Calu3 (cell line): ENCODE data around the gene VGLL4. TPM values are rescaled to one million over a fixed set of nuclear protein-coding genes. Genes with fewer than 3 reads are reported as not detected.

Source experiments
- BruUV-seq: library from RNA; stranded (reverse); fragments of 400-500 nt; replicated peaks from 2 replicates; lab custom pipeline; 2021; lab: Mats Ljungman, UMichigan
- CTCF ChIA-PET: fragments of 300-600 bp; sonication (Branson Sonifier 250); formaldehyde crosslinking; loops from one replicate; lab custom pipeline; 2022; ENCODE audit warnings: antibody characterized with exemption; lab: Charles Lee
- DNase-seq: peaks from one replicate; pipeline ENCODE4 v3.0.0; 2022
- H3K27ac Mint-ChIP-seq: one replicate; pipeline ENCODE4 v1.8.0; 2022; ENCODE audit warnings: mixed read lengths; ENCODE audit not compliant: unreplicated experiment
- H3K27me3 Mint-ChIP-seq: one replicate; pipeline ENCODE4 v1.8.0; 2022; ENCODE audit warnings: mixed read lengths; ENCODE audit not compliant: unreplicated experiment
- H3K36me3 Mint-ChIP-seq: one replicate; pipeline ENCODE4 v1.8.0; 2022; ENCODE audit warnings: mild to moderate bottlenecking, moderate library complexity, mixed read lengths; ENCODE audit not compliant: insufficient read depth, unreplicated experiment
- H3K4me1 Mint-ChIP-seq: one replicate; pipeline ENCODE4 v1.8.0; 2022; ENCODE audit warnings: mild to moderate bottlenecking, low read depth, mixed read lengths; ENCODE audit not compliant: unreplicated experiment
- H3K4me3 Mint-ChIP-seq: one replicate; pipeline ENCODE4 v1.8.0; 2022; ENCODE audit warnings: mild to moderate bottlenecking, low read depth, moderate library complexity, mixed read lengths; ENCODE audit not compliant: unreplicated experiment
- H3K9me3 Mint-ChIP-seq: one replicate; pipeline ENCODE4 v1.8.0; 2022; ENCODE audit warnings: low read depth, mixed read lengths; ENCODE audit not compliant: unreplicated experiment
- CTCF ChIP-seq: fragments of 200-600 bp; IDR thresholded peaks from one replicate; pipeline ENCODE4 v1.8.0; 2022; ENCODE audit warnings: antibody characterized with exemption; ENCODE audit not compliant: unreplicated experiment
- intact Hi-C: fragments of 100-400 bp; cut with micrococcal nuclease; formaldehyde crosslinking; loops from one replicate; pipeline ENCODE4 v1.10.0; 2022; ENCODE audit not compliant: unreplicated experiment
- total RNA-seq: library from RNA; stranded (reverse); gene quantifications from 2 replicates; pipeline ENCODE4 v1.2.3, GENCODE V29; 2022

Gene VGLL4
- total RNA-seq, 1 experiment from 2014 or later: 51.3 TPM

GRCh38 chr3:11509173-11510000 lies 134.3 kb downstream of the VGLL4 start:
- CTCF ChIA-PET: interaction anchor here (0.7 kb wide), 2 partner anchors 79 to 109 kb away, joined by 4 to 6 read pairs; no protein-coding TSS in a partner anchor
- Mint-ChIP-seq H3K36me3 (peaks cover 5% of the 10 kb centered on the region), H3K4me3 (no peak overlapping the region), H3K27me3 (no peaks in the 10 kb centered on the region), H3K9me3 (no peaks in the 10 kb centered on the region), H3K4me1 (peaks cover 16% of the 10 kb centered on the region), H3K27ac (no peak overlapping the region)
- no TSS peak for BruUV-seq
- intact Hi-C loops: no loop called here
- TF ChIP-seq CTCF: no peak
- DNase-seq: peak; percentile 19

GRCh38 chr3:11508346-11509172 lies 135.2 kb downstream of the VGLL4 start:
- Mint-ChIP-seq H3K36me3 (peaks cover 5% of the 10 kb centered on the region), H3K27ac (no peak overlapping the region), H3K27me3 (no peaks in the 10 kb centered on the region), H3K4me1 (peaks cover 16% of the 10 kb centered on the region), H3K9me3 (no peaks in the 10 kb centered on the region), H3K4me3 (no peak overlapping the region)
- no peak for TF ChIP-seq CTCF
- CTCF ChIA-PET: interaction anchor here (0.7 kb wide), 1 partner anchor 108 kb away, joined by 6 read pairs; no protein-coding TSS in a partner anchor
- intact Hi-C loops: no loop called here
- no TSS peak for BruUV-seq
- DNase-seq: no peak

- no peak overlapping the region for H3K4me3 Mint-ChIP-seq
Observed at GRCh38 chr3:11507719-11508118, 136.0 kb downstream of the VGLL4 start.

More at GRCh38 chr3:11507719-11508118, 136.0 kb downstream of the VGLL4 start:
- no peaks in the 10 kb centered on the region for H3K9me3 Mint-ChIP-seq
- H3K36me3 Mint-ChIP-seq: peaks cover 5% of the 10 kb centered on the region
- no peaks in the 10 kb centered on the region for H3K27me3 Mint-ChIP-seq
- intact Hi-C loops: no loop called here
- no TSS peak for BruUV-seq
- DNase-seq: no peak
- H3K27ac Mint-ChIP-seq: peak overlapping the region; percentile 7
- CTCF ChIA-PET: no interaction called here
- no peak for TF ChIP-seq CTCF
- H3K4me1 Mint-ChIP-seq: peaks cover 16% of the 10 kb centered on the region

Other genes starting within 250 kb of the VGLL4 start
- 22.8 and 26.3 TPM in 2 replicates for gene TAMM41, start 203.0 kb upstream of the VGLL4 start, total RNA-seq